HEK293 (cell line): ENCODE data around the gene LAMTOR4.

Experiments
- CTCF ChIA-PET: fragments of 350-600 bp; formaldehyde crosslinking; extraction: SDS; loops from one replicate; lab custom pipeline; 2021; ENCODE audit warnings: antibody characterized with exemption; lab: Yijun Ruan, JAX
- POLR2A ChIA-PET: fragments of 300-600 bp; formaldehyde crosslinking; extraction: SDS; loops from one replicate; lab custom pipeline; 2020; ENCODE audit warnings: antibody characterized with exemption, inconsistent platforms; lab: Yijun Ruan, JAX
- H3K27ac ChIP-seq: fragments of 200-500 bp; sonication (Bioruptor generic); 2 replicates; pipeline ENCODE4 v1.5.1; 2014; ENCODE audit warnings: low read depth, low read length, control low read depth, inconsistent platforms; ENCODE audit errors: extremely low read depth
- H3K36me3 ChIP-seq, 2 experiments: fragments of 200-500 bp in 1 of 2; sonication (Bioruptor generic) in 1 of 2; 1 replicate in 1 of 2; 2 replicates in 1 of 2; pipeline ENCODE4 v1.5.1; 2014 to 2017; ENCODE audit warnings: inconsistent platforms in 2 of 2, low read length in 2 of 2; ENCODE audit not compliant: control insufficient read depth in 2 of 2, insufficient read depth in 1 of 2
- H3K4me1 ChIP-seq: fragments of 200-500 bp; sonication (Bioruptor generic); 2 replicates; pipeline ENCODE4 v1.5.1; 2014; ENCODE audit warnings: mild to moderate bottlenecking, low read length, inconsistent platforms; ENCODE audit not compliant: control insufficient read depth, insufficient read depth
- H3K4me3 ChIP-seq: 2 replicates; pipeline ENCODE4 v1.5.1; 2011; ENCODE audit warnings: low read depth, mild to moderate bottlenecking, control low read depth, low read length, moderate library complexity
- H3K9me3 ChIP-seq: fragments of 200-500 bp; sonication (Bioruptor generic); 2 replicates; pipeline ENCODE4 v1.5.1; 2014; ENCODE audit warnings: low read depth, low read length, inconsistent platforms; ENCODE audit not compliant: control insufficient read depth, insufficient read depth
- EGR2 ChIP-seq: fragments of 450-650 bp; formaldehyde crosslinking; IDR thresholded peaks from 2 replicates; pipeline ENCODE4 v1.5.1; 2016; ENCODE audit warnings: low read depth, missing biosample characterization, missing genetic modification characterization
- GLIS2 ChIP-seq: fragments of 450-650 bp; formaldehyde crosslinking; IDR thresholded peaks from 2 replicates; pipeline ENCODE4 v1.5.1; 2016; ENCODE audit warnings: missing biosample characterization, missing genetic modification characterization
- IKZF3 ChIP-seq: fragments of 450-650 bp; IDR thresholded peaks from 2 replicates; pipeline ENCODE4 v1.5.0; 2018; ENCODE audit warnings: missing biosample characterization, mild to moderate bottlenecking, missing genetic modification characterization, moderate library complexity
- MYNN ChIP-seq: fragments of 450-650 bp; formaldehyde crosslinking; IDR thresholded peaks from 2 replicates; pipeline ENCODE4 v1.5.1; 2016; ENCODE audit warnings: missing biosample characterization, missing genetic modification characterization, borderline replicate concordance
- PRDM1 ChIP-seq: fragments of 450-650 bp; formaldehyde crosslinking; IDR thresholded peaks from 2 replicates; pipeline ENCODE4; 2016; ENCODE audit warnings: missing biosample characterization, missing genetic modification characterization
- TRIM28 ChIP-seq: IDR thresholded peaks from 2 replicates; pipeline ENCODE4 v1.6.1; 2011; ENCODE audit warnings: low read length, control low read depth, borderline replicate concordance
- ZFHX2 ChIP-seq: fragments of 450-650 bp; formaldehyde crosslinking; conservative IDR thresholded peaks from 2 replicates; pipeline ENCODE4 v1.5.1; 2016; ENCODE audit warnings: missing biosample characterization, missing genetic modification characterization
- ZNF114 ChIP-seq: fragments of 450-650 bp; formaldehyde crosslinking; IDR thresholded peaks from 2 replicates; pipeline ENCODE4 v1.5.0; 2017; ENCODE audit warnings: missing biosample characterization, missing genetic modification characterization
- ZNF121 ChIP-seq: fragments of 450-650 bp; formaldehyde crosslinking; IDR thresholded peaks from 2 replicates; pipeline ENCODE4 v1.5.1; 2016; ENCODE audit warnings: missing biosample characterization, missing genetic modification characterization
- ZNF221 ChIP-seq: fragments of 450-650 bp; formaldehyde crosslinking; IDR thresholded peaks from 2 replicates; pipeline ENCODE4 v1.5.1; 2017; ENCODE audit warnings: missing biosample characterization, missing genetic modification characterization, borderline replicate concordance
- ZNF350 ChIP-seq: fragments of 450-650 bp; formaldehyde crosslinking; IDR thresholded peaks from 2 replicates; pipeline ENCODE4 v1.5.0; 2017; ENCODE audit warnings: missing biosample characterization, mild to moderate bottlenecking, missing genetic modification characterization
- ZNF366 ChIP-seq: fragments of 450-650 bp; formaldehyde crosslinking; conservative IDR thresholded peaks from 2 replicates; pipeline ENCODE4 v1.5.1; 2016; ENCODE audit warnings: missing biosample characterization, missing genetic modification characterization
- ZNF426 ChIP-seq: fragments of 450-650 bp; formaldehyde crosslinking; IDR thresholded peaks from 2 replicates; pipeline ENCODE4 v1.5.1; 2017; ENCODE audit warnings: missing biosample characterization, missing genetic modification characterization, mild to moderate bottlenecking, inconsistent platforms, moderate library complexity
- ZNF514 ChIP-seq: fragments of 450-650 bp; formaldehyde crosslinking; IDR thresholded peaks from 2 replicates; pipeline ENCODE4 v1.5.1; 2016; ENCODE audit warnings: missing biosample characterization, missing genetic modification characterization
- ZNF521 ChIP-seq: fragments of 450-650 bp; formaldehyde crosslinking; IDR thresholded peaks from 2 replicates; pipeline ENCODE4 v1.5.1; 2017; ENCODE audit warnings: missing biosample characterization, mild to moderate bottlenecking, missing genetic modification characterization
- ZNF626 ChIP-seq: fragments of 450-650 bp; sonication (Bioruptor Pico); formaldehyde crosslinking; IDR thresholded peaks from 2 replicates; pipeline ENCODE4 v1.5.1; 2018; ENCODE audit warnings: missing biosample characterization, missing genetic modification characterization, inconsistent platforms
- ZSCAN30 ChIP-seq: fragments of 450-650 bp; IDR thresholded peaks from 2 replicates; pipeline ENCODE4 v1.5.1; 2018; ENCODE audit warnings: missing biosample characterization, mild to moderate bottlenecking, missing genetic modification characterization, moderate library complexity
- TF ChIP-seq, protein P1 (sequence below): fragments of 450-650 bp; formaldehyde crosslinking; IDR thresholded peaks from 2 replicates; pipeline ENCODE4 v1.5.1; 2016; ENCODE audit warnings: missing biosample characterization, missing genetic modification characterization
- TF ChIP-seq, protein P2 (sequence below): fragments of 450-650 bp; formaldehyde crosslinking; IDR thresholded peaks from 2 replicates; pipeline ENCODE4 v1.5.1; 2016; ENCODE audit warnings: missing biosample characterization, missing genetic modification characterization
- TF ChIP-seq, protein P3 (sequence below): fragments of 450-650 bp; formaldehyde crosslinking; IDR thresholded peaks from 2 replicates; pipeline ENCODE4 v1.5.1; 2017; ENCODE audit warnings: missing biosample characterization, missing genetic modification characterization

Gene LAMTOR4

DNA sequence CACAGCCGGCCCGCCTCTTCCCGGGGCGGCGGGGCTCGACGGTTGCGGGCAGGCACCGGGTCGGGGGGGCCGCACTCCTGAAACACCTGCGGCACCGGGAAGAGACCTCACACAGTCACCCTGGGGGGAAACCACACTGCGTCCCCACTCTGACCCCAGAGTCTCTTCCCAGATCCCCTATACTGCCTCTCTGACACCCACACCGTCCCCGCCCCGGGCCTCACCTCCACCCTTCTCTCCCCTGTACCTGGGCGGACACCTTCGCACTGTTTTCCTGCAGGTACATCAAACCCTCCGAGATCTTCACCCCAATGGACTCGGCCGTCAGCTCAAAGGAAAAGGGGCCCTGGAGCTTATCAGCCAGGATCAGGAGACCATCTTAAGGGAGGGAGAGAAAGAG lies 23.1 kb downstream of the LAMTOR4 start (continued):
- TF ChIP-seq ZNF114 (no peak), EGR2 (tag by site-specific recombination) (peak; percentile 53), ZNF514 (tag by site-specific recombination) (no peak), TRIM28 (no peak), ZNF221 (tag by site-specific recombination) (no peak), ZNF626 (no peak), MYNN (no peak), ZNF521 (tag by site-specific recombination) (no peak), ZNF350 (tag by site-specific recombination) (no peak)
- TF ChIP-seq, protein P1, sequence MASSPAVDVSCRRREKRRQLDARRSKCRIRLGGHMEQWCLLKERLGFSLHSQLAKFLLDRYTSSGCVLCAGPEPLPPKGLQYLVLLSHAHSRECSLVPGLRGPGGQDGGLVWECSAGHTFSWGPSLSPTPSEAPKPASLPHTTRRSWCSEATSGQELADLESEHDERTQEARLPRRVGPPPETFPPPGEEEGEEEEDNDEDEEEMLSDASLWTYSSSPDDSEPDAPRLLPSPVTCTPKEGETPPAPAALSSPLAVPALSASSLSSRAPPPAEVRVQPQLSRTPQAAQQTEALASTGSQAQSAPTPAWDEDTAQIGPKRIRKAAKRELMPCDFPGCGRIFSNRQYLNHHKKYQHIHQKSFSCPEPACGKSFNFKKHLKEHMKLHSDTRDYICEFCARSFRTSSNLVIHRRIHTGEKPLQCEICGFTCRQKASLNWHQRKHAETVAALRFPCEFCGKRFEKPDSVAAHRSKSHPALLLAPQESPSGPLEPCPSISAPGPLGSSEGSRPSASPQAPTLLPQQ (tag by site-specific recombination) = no peak

DNA sequence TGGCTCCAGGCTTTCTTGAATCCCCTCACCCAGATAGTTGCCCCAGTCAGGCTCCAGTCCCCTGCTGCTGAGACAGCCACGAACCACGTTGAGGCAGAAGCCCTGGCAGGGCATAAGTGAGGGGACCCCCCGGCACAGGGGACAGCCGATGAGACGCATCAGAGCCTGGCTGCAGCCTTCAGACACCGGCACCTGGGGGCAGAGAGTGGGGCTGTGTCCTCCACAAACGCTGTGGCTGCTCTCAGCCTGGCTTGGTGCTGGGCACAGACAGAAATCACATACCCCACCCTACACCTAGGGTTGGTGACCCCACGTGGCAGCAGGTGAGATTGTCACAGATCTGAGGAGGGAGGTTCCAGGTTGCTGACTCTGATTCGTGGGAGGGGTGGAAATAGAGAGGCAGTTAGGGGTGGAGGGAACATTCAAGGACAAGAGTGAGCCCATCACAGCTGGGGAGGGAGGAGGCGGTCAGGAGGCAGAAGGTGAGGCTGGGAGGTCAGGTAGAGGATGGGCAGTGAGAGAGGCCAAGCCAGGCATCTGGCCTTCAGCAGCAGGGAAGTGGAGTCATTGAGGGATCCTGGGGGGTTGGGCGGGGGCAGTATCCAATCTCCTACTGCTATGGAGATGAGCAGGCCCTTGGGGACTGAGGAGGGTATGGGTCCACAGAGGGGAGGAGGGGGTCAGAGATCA lies 25.2 kb downstream of the LAMTOR4 start:
- no peak for TF ChIP-seq ZSCAN30 (tag by site-specific recombination)
- TF ChIP-seq ZNF426 = no peak
- TF ChIP-seq GLIS2 (tag by site-specific recombination) = no peak
- no peak for TF ChIP-seq ZNF350 (tag by site-specific recombination)
- TF ChIP-seq, protein P2, sequence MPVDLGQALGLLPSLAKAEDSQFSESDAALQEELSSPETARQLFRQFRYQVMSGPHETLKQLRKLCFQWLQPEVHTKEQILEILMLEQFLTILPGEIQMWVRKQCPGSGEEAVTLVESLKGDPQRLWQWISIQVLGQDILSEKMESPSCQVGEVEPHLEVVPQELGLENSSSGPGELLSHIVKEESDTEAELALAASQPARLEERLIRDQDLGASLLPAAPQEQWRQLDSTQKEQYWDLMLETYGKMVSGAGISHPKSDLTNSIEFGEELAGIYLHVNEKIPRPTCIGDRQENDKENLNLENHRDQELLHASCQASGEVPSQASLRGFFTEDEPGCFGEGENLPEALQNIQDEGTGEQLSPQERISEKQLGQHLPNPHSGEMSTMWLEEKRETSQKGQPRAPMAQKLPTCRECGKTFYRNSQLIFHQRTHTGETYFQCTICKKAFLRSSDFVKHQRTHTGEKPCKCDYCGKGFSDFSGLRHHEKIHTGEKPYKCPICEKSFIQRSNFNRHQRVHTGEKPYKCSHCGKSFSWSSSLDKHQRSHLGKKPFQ (tag by site-specific recombination) = no peak
- 0 out of 2 replicates have a peak, but pooled peaks have one; percentile 17 for TF ChIP-seq ZFHX2 (tag by site-specific recombination)
- TF ChIP-seq EGR2 (tag by site-specific recombination) = peak; percentile 37; the same call in 1 of the 2 replicates
- TF ChIP-seq, protein P3, sequence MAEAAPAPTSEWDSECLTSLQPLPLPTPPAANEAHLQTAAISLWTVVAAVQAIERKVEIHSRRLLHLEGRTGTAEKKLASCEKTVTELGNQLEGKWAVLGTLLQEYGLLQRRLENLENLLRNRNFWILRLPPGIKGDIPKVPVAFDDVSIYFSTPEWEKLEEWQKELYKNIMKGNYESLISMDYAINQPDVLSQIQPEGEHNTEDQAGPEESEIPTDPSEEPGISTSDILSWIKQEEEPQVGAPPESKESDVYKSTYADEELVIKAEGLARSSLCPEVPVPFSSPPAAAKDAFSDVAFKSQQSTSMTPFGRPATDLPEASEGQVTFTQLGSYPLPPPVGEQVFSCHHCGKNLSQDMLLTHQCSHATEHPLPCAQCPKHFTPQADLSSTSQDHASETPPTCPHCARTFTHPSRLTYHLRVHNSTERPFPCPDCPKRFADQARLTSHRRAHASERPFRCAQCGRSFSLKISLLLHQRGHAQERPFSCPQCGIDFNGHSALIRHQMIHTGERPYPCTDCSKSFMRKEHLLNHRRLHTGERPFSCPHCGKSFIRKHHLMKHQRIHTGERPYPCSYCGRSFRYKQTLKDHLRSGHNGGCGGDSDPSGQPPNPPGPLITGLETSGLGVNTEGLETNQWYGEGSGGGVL (tag by site-specific recombination) = 0 out of 2 replicates have a peak, but pooled peaks have one; percentile 17
- TF ChIP-seq ZNF366 (tag by site-specific recombination) = 0 out of 2 replicates have a peak, but pooled peaks have one; percentile 4
- TF ChIP-seq, all 188 proteins: peak for 4

DNA sequence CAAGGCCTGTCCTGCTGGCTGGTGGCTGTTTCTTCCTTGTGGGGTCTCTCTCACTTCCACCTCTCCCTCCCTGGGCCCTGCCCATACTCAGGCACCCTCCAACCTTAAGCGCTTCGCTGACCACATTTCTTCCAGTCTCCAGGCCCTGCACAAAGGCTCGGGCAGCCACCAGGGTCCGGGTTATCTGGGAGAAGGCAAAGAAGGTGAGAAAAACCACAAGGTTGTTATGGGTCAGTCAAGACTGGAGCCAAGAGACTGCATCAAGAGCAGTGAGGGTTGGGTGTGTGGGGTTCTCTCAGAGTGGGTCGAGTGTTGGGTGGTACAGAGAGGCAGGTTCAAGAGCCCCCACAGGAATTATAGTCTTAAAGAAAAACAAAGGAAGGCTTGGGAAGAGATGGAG lies 25.9 kb downstream of the LAMTOR4 start:
- CTCF ChIA-PET = no interaction called here
- POLR2A ChIA-PET = no interaction called here

More for the DNA sequence above, 25.2 kb downstream of the LAMTOR4 start:
- no peaks in the 10 kb centered on the region for H3K4me1 ChIP-seq
- no peak overlapping the region for H3K4me3 ChIP-seq
- CTCF ChIA-PET = interaction anchor here (0.6 kb wide), 1 partner anchor 996 kb away, joined by 4 read pairs; no protein-coding TSS in a partner anchor
- no peaks in the 10 kb centered on the region for H3K36me3 ChIP-seq
- POLR2A ChIA-PET = no interaction called here
- H3K9me3 ChIP-seq = no peaks in the 10 kb centered on the region
- H3K27ac ChIP-seq = no peak overlapping the region

More for the DNA sequence above, 25.9 kb downstream of the LAMTOR4 start:
- H3K36me3 ChIP-seq = no peaks in the 10 kb centered on the region
- TF ChIP-seq PRDM1 (tag by site-specific recombination) (no peak), IKZF3 (tag by site-specific recombination) (no peak), ZNF121 (tag by site-specific recombination) (no peak)
- H3K27ac ChIP-seq = no peak overlapping the region
- no peaks in the 10 kb centered on the region for H3K9me3 ChIP-seq
- H3K4me3 ChIP-seq = no peak overlapping the region
- H3K4me1 ChIP-seq = no peaks in the 10 kb centered on the region
